ENCODE results near the gene DDX17.

The DDX17 gene

DNA sequence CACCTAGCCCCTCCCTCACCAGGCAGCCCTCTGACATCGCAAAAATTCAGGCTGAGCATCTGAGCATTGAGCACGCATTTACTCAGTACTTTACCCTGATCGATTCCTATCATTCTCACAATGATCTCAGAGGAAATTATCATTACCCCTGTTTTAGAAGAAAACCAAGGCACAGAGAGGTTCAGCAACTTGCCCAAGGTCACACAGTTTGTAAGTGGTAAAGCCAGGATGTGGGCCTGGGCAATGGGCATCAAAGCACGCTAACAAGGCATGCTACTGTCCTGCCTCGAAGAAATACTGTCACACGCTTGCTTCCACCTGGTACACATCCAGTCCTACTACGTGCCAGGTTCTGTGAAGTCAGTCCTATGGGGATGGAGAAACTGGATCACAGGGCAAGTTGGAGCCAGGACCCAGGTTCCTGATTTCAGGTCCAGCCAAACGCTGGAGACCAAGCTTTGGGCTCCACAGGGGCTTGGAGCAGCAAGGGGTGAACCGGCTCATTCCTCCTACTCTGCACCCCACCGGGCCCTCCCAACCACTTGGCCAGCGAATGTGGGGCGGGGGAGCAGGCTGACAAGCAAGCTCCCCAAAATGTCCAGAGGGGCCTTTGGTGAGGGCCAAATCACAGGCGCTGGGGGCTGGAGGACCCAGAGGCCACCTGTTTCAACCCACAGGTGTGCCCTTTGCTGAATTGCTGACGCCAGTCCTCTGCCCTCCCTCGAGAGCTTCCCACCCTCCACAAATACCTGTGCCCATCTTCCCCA, 69.3 kb downstream of the DDX17 start:
- Histone ChIP-seq H3K4me1 (ENCODE audit: control insufficient read depth, insufficient read depth, low read length) (no peaks in the 10 kb centered on the region), H3K27ac (ENCODE audit: insufficient read depth, low read depth, low read length, poor library complexity, severe bottlenecking) (no peak overlapping the region), H3K27me3 (ENCODE audit: control insufficient read depth, insufficient read depth, low read length, poor library complexity, severe bottlenecking) (no peaks in the 10 kb centered on the region), H3K9me3 (ENCODE audit: control insufficient read depth, low read length) (no peaks in the 10 kb centered on the region), H3K4me3 (ENCODE audit: insufficient read depth, low read depth, low read length) (no peak overlapping the region), H3K36me3 (ENCODE audit: control insufficient read depth, insufficient read depth, low read length) (no peaks in the 10 kb centered on the region)
- WGBS, 2 experiments, result 91% methylated on average over 15 of the region's 15 CpGs

DNA sequence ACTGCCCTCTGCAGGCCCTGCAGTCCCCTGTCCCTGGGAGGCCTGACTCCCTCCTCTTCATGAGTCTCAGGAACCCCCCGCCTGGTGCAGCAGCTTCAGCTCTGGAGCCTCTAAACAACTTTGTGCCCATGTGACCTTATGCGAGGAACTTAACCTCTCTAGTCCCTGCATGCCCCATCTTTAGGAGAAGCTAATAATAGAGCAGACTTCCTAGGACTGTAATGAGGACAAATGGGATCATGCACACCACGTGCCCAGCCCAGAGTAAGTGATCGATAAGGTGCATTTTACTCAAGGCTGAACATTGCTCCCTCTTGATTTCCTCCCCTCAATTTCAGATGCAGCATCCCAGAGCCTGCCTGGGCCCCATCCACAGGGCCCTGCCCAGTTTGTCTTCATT, 70.1 kb downstream of the DDX17 start:
- Histone ChIP-seq H3K4me3 (ENCODE audit: insufficient read depth, low read depth, low read length) (no peak overlapping the region), H3K27me3 (ENCODE audit: control insufficient read depth, insufficient read depth, low read length, poor library complexity, severe bottlenecking) (no peaks in the 10 kb centered on the region), H3K27ac (ENCODE audit: insufficient read depth, low read depth, low read length, poor library complexity, severe bottlenecking) (no peak overlapping the region), H3K9me3 (ENCODE audit: control insufficient read depth, low read length) (no peaks in the 10 kb centered on the region), H3K4me1 (ENCODE audit: control insufficient read depth, insufficient read depth, low read length) (peaks cover 4% of the 10 kb centered on the region), H3K36me3 (ENCODE audit: control insufficient read depth, insufficient read depth, low read length) (no peaks in the 10 kb centered on the region)
- 75 to 77% methylated on average over 4 of the region's 4 CpGs for WGBS, 2 experiments

DNA sequence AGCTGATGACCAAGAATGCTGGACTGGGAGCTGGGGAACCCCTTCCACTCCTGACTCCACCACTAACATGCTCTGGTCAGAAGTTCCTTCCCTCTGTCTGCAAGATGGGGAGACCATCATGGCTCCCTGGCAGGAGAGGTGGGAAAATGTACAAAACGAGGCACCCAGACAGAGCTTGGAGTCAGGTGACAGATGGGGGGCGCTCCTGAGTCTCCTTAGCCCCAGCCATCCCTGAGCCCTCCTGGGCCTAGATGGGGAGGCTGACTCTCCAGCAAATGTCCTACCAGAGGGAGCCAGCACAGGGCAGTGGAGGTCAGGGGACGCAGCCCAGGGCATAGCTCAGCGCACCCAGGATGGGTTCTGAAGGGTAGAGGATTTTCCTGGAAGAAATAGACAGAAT, 71.1 kb downstream of the DDX17 start:
- no peaks in the 10 kb centered on the region for H3K36me3 ChIP-seq (ENCODE audit: control insufficient read depth, insufficient read depth, low read length)
- WGBS, 2 experiments, result 77% methylated on average over 4 of the region's 4 CpGs
- peaks cover 4% of the 10 kb centered on the region for H3K4me1 ChIP-seq (ENCODE audit: control insufficient read depth, insufficient read depth, low read length)
- no peaks in the 10 kb centered on the region for H3K9me3 ChIP-seq (ENCODE audit: control insufficient read depth, low read length)
- H3K27ac ChIP-seq (ENCODE audit: insufficient read depth, low read depth, low read length, poor library complexity, severe bottlenecking), result no peak overlapping the region
- H3K27me3 ChIP-seq (ENCODE audit: control insufficient read depth, insufficient read depth, low read length, poor library complexity, severe bottlenecking), result no peaks in the 10 kb centered on the region
- no peak overlapping the region for H3K4me3 ChIP-seq (ENCODE audit: insufficient read depth, low read depth, low read length)

DNA sequence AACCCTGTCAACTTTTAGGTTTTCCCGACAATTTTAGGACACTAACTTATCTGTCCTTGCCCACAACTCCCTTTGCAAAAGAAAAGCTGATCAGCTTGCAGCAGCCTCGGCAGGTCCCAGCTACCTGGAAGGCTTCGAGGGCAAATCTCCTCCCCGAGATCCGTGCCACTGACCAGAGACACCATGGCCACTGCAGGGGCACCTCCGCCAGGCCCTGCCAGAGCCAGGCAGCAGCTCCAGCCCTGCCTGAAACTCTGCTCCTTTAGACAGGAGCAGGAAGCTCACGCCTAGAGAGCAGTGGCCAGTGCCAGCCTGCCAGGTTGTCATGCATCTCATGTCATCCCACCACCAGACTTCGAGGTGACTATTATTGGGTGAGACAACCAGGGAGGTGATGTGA, 72.2 kb downstream of the DDX17 start:
- no peak overlapping the region for H3K27ac ChIP-seq (ENCODE audit: insufficient read depth, low read depth, low read length, poor library complexity, severe bottlenecking)
- no peaks in the 10 kb centered on the region for H3K36me3 ChIP-seq (ENCODE audit: control insufficient read depth, insufficient read depth, low read length)
- H3K4me3 ChIP-seq (ENCODE audit: insufficient read depth, low read depth, low read length), result no peak overlapping the region
- H3K9me3 ChIP-seq (ENCODE audit: control insufficient read depth, low read length), result no peaks in the 10 kb centered on the region
- 88 to 89% methylated on average over 8 of the region's 8 CpGs for WGBS, 2 experiments
- H3K4me1 ChIP-seq (ENCODE audit: control insufficient read depth, insufficient read depth, low read length), result peaks cover 8% of the 10 kb centered on the region
- no peaks in the 10 kb centered on the region for H3K27me3 ChIP-seq (ENCODE audit: control insufficient read depth, insufficient read depth, low read length, poor library complexity, severe bottlenecking)
